ENCODE results near the gene SEMA3B.
A peak's percentile ranks its signal among the peaks of the same experiment; 100 is the strongest.
"Not testable (repeated sequence)": the region's sequence is repeated elsewhere in the genome, so short reads cannot be mapped to it uniquely, and the experiment has no call there.

Gene SEMA3B

GRCh38 chr3:50274371-50275104 is 5.6 kb downstream of the SEMA3B start:
- DNase-seq = peak; percentile 82

- DNase-seq = peak; percentile 62
Measured at GRCh38 chr3:50275141-50275995, 6.4 kb downstream of the SEMA3B start.

GRCh38 chr3:50275996-50276761 is 7.2 kb downstream of the SEMA3B start:
- no peak for DNase-seq

- no peak for DNase-seq
Measured at GRCh38 chr3:50276762-50277101, 7.8 kb downstream of the SEMA3B start.

GRCh38 chr3:50278123-50278879 is 9.4 kb downstream of the SEMA3B start:
- no peak for DNase-seq

- no peak for DNase-seq
Measured at GRCh38 chr3:50278880-50279224, 9.9 kb downstream of the SEMA3B start, which contains the start of gene LSMEM2. LSMEM2 (plus strand) TSS chr3:50279087; CDS start chr3:50279114, 27 bp downstream.

- no peak for DNase-seq
Measured at GRCh38 chr3:50279255-50280016, 10.5 kb downstream of the SEMA3B start.

GRCh38 chr3:50284121-50284520 is 15.2 kb downstream of the SEMA3B start:
- not testable (repeated sequence) for DNase-seq

- DNase-seq = no peak
Measured at GRCh38 chr3:50286322-50287227, 17.6 kb downstream of the SEMA3B start.

GRCh38 chr3:50287262-50287661 is 18.3 kb downstream of the SEMA3B start:
- DNase-seq = no peak

- no peak for DNase-seq
Measured at GRCh38 chr3:50288387-50289007, 19.6 kb downstream of the SEMA3B start.

GRCh38 chr3:50289130-50289529 is 20.2 kb downstream of the SEMA3B start:
- no peak for DNase-seq

GRCh38 chr3:50290161-50290641 is 21.3 kb downstream of the SEMA3B start:
- DNase-seq = no peak

GRCh38 chr3:50292159-50293078 is 23.5 kb downstream of the SEMA3B start, which contains the start of gene IFRD2:
IFRD2 (minus strand) TSS chr3:50292429; CDS start chr3:50292274, 155 bp downstream.
- peak; percentile 99 for DNase-seq

GRCh38 chr3:50293079-50293801 is 24.3 kb downstream of the SEMA3B start:
- DNase-seq = no peak

- DNase-seq = no peak
Measured at GRCh38 chr3:50294089-50294488, 25.1 kb downstream of the SEMA3B start.

- no peak for DNase-seq
Measured at GRCh38 chr3:50294492-50295403, 25.8 kb downstream of the SEMA3B start.
